ENCODE data around the gene PAK6.

DNA sequence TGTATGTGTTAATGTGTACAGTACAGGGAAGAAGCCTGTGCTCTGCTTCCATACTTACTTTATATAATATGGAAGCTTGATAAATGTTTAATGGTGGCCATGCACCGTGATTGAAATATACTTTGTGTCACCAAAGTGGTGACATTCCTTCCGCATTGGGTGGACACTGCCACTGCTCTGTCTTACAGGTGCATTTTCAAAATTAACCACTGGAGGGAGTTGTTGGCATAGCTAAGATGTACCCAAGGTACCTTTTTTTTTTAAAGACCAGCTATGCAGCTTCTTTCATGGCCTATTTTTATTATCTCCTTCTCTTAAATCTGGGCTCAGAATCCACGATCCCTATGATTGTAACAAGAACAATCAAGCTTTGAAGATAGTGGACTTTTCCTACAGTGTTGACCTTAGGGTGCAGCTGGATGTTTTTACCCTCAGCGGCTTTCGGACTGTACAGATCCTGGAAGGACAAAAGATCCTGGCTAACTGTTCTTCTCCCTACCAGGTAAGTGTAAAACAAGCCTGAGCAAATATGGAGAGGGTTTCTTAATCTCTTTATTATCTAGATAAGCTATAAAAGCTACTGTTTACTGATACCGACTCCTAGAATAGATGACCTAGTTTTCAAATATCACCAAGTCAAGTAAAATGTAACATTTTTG, 21.6 kb upstream of the PAK6 start:
- TF ChIP-seq, protein P1, sequence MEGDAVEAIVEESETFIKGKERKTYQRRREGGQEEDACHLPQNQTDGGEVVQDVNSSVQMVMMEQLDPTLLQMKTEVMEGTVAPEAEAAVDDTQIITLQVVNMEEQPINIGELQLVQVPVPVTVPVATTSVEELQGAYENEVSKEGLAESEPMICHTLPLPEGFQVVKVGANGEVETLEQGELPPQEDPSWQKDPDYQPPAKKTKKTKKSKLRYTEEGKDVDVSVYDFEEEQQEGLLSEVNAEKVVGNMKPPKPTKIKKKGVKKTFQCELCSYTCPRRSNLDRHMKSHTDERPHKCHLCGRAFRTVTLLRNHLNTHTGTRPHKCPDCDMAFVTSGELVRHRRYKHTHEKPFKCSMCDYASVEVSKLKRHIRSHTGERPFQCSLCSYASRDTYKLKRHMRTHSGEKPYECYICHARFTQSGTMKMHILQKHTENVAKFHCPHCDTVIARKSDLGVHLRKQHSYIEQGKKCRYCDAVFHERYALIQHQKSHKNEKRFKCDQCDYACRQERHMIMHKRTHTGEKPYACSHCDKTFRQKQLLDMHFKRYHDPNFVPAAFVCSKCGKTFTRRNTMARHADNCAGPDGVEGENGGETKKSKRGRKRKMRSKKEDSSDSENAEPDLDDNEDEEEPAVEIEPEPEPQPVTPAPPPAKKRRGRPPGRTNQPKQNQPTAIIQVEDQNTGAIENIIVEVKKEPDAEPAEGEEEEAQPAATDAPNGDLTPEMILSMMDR (IDR thresholded peaks at IDR 0.05; ENCODE audit: insufficient read depth, low read length, poor library complexity, severe bottlenecking): peak; percentile 69
- TF ChIP-seq EZH2phosphoT487 (conservative IDR thresholded peaks at IDR 0.05; ENCODE audit: low read length): no peak
